ENCODE results near the gene RNF123.
"Not testable (repeated sequence)": the region's sequence is repeated elsewhere in the genome, so short reads cannot be mapped to it uniquely, and the experiment has no call there.

RNF123 gene

GRCh38 chr3:49675912-49676311 is 13.4 kb upstream of the RNF123 start:
- no peak for DNase-seq (ENCODE audit: extremely low read depth in 1 of 2, low read depth in 1 of 2)

- no peak for DNase-seq (ENCODE audit: extremely low read depth in 1 of 2, low read depth in 1 of 2)
Observed at GRCh38 chr3:49680493-49681231, 8.7 kb upstream of the RNF123 start.

GRCh38 chr3:49681232-49681522 is 8.2 kb upstream of the RNF123 start:
- DNase-seq (ENCODE audit: extremely low read depth in 1 of 2, low read depth in 1 of 2), result no peak

DNA sequence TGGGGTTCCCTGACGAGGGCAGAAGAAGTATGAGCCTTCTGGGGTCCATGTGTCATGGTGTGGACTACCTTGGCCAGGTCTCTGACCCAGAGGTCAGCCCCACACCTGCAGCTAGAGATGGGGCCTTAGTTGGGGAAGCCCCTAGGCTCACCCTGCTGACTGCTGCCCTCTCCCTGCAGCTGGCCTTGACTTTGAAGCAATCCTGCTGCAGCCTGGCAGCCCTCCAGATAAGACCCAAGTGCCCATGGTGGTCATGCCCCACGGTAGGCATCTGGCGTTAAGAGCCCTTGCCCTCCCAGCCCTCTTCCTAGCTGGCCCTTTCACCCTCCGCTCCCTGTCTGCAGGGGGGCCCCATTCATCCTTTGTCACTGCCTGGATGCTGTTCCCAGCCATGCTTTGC is 7.8 kb upstream of the RNF123 start:
- no peak for DNase-seq (ENCODE audit: extremely low read depth in 1 of 2, low read depth in 1 of 2)

DNA sequence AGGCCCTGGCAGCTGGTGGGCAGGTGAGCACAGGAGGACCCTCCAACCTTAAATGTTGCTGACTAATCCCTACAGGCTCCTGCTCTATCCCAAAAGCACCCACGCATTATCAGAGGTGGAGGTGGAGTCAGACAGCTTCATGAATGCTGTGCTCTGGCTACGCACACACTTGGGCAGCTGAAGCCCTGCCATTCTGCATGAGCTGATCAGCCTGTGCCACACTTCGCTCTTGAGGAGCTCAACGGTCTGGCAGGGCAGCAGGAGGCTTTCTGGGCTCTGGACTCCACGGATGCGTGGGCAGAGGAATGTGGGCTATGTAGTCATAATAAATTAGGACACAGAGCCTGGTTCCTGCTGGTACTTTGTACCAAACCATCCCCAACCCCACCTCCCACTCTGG is 6.2 kb upstream of the RNF123 start:
- DNase-seq (ENCODE audit: extremely low read depth in 1 of 2, low read depth in 1 of 2), result no peak

- DNase-seq (ENCODE audit: extremely low read depth in 1 of 2, low read depth in 1 of 2), result not testable (repeated sequence)
Observed at GRCh38 chr3:49684453-49684852, 4.9 kb upstream of the RNF123 start.

- DNase-seq (ENCODE audit: extremely low read depth in 1 of 2, low read depth in 1 of 2), result not testable (repeated sequence)
Observed at GRCh38 chr3:49685103-49685502, 4.3 kb upstream of the RNF123 start.

DNA sequence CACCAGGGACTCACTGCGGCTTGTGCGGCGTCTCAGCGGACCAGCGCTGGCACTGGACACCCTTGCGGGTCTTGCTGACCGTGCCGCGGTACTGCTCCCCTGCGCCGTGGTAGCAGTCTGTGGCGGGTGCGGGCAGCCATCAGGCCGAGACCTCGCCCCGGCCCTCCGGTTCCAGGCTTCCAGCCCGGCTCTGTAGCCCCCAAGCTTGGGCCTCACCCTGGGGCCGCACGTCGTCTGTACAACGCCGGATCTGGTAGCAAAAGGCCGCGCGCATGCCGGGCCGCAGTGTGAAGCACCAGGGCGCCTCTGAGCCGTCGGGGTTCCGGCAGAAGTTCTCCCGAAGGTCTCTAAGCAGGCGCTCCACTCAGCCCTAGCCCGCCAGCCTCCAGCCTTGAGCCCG is 3.5 kb upstream of the RNF123 start:
- not testable (repeated sequence) for DNase-seq (ENCODE audit: extremely low read depth in 1 of 2, low read depth in 1 of 2)

DNA sequence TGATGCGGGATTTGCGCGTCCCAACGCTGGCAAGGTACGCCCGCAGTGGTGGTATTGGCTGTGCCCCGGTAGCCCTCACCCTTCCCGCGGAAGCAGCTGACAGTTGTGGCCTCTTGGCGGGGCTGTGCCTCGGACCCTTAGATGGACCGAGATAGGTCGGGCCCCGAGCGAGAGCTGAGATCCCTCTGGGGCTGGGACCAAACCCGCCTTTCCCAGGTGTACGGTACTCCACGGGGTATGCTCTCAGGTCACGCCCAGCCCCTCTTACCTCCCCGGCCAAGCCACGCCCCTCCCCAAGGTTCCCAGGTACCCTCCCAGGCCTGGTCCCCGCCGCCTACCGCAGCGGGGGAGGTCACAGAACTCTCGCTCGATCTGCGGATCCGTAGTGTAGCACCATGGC is 3.0 kb upstream of the RNF123 start:
- not testable (repeated sequence) for DNase-seq (ENCODE audit: extremely low read depth in 1 of 2, low read depth in 1 of 2)

DNA sequence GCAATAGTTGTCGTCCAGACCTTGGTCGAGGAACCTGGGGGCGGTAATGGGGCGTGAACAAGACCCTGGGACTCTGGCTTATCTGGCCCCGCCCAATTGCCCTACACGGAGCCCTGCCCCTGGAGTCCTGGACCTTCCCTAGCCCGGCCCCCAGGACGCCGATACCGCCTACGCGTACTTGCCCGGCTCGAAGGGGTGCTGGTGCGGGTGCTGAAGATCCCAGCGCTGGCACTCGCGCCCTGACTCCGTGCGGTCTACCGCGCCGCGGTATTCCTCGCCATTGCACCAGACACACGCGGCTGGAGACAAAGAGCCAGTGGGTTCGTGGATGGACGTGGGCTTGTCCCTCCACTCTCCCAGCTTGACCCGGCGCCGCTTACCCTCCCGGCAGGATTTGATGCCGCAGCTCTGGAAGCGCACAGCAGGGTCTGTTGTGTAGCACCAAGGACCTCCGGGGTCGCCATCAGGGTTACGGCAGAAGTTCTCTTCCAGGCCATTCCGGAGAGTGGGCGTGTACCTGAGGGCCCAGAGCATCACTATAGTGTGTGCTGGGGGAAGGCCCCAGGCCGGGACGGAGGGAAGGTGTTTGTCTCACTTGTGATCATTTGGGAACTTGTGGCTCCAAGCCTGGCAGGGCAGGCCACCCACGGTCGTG is 2.5 kb upstream of the RNF123 start:
- DNase-seq (ENCODE audit: extremely low read depth in 1 of 2, low read depth in 1 of 2), result not testable (repeated sequence)

DNA sequence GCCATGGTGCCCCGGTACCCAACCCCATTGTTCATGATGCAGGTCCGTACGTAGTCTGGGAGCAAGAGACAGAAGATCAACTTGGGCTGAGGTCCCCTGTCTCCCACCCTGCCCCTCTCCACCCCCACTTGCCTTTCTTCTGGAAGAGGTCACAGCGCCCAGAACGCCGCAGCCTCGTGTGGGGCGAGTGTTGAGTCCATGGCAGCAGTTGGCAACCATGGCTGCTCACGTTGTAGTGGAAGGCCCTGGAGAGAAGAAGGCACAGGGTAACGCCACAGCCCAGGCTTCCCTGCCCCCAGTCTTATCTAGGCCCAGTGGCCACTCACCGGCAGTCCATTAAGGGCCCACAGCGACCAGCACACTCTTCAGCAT is 1.9 kb upstream of the RNF123 start:
- DNase-seq (ENCODE audit: extremely low read depth in 1 of 2, low read depth in 1 of 2), result not testable (repeated sequence)

- DNase-seq (ENCODE audit: extremely low read depth in 1 of 2, low read depth in 1 of 2), result not testable (repeated sequence)
Observed at GRCh38 chr3:49688338-49689045, 865 bp upstream of the RNF123 start.

GRCh38 chr3:49689908-49690624 is 709 bp downstream of the RNF123 start:
- DNase-seq (ENCODE audit: extremely low read depth in 1 of 2, low read depth in 1 of 2), result not testable (repeated sequence)

GRCh38 chr3:49690856-49691255 is 1.5 kb downstream of the RNF123 start:
- DNase-seq (ENCODE audit: extremely low read depth in 1 of 2, low read depth in 1 of 2), result not testable (repeated sequence)

DNA sequence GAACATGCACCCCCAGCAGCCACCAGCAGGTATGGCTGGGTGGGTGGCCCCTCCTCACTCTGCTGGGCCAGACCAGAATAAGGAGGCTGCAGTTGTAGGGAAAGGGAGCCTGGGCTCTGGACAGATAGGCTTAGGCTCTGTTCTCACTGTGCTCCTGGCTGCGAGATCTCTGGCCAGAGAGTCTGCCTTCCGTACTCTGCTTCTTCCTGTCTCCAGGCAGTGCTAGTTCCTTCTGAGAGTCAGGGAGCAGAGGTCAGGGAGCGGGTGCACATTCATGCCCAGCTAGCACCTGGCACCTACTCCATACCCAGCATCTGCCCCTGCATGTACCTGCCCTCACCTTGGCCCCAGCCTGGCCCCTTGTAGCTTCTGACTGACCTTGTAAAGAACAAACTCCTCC is 2.1 kb downstream of the RNF123 start:
- DNase-seq (ENCODE audit: extremely low read depth in 1 of 2, low read depth in 1 of 2), result not testable (repeated sequence)

DNA sequence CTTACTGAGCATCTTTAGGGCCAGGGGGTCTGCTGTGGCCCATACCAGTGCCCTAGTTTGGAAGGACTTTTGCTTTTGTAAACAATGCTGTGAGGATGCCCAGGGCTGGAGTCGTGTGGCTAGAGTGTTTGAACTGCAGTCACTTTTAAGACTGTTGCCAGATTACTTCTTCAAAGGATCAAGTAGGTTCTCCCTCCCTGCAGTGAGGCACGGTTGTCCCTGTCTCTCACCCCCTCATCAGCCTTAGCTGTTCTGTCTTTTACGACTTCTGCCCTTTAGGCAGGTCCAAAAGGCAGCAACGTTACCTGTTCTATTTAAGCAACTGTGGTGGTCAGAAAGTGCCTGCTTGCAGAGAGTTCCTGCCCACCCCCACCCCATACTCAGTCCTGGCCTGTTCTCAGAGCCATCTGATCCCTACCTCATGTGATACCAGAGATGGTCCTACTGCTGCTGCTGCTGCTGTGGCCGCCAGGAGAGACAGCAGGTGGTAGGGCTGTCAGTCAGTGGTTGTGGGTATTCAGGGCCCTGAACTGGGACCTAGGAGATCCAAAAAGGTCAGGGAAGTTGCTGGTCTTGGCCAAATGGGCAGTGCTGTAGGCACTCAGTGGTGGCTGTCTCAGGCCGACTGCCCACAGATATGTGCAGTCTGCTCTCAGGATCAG is 5.2 kb downstream of the RNF123 start:
- DNase-seq (ENCODE audit: extremely low read depth in 1 of 2, low read depth in 1 of 2), result not testable (repeated sequence)

- DNase-seq (ENCODE audit: extremely low read depth in 1 of 2, low read depth in 1 of 2), result not testable (repeated sequence)
Observed at GRCh38 chr3:49695350-49696015, 6.1 kb downstream of the RNF123 start.

GRCh38 chr3:49699281-49699979 is 10.1 kb downstream of the RNF123 start:
- DNase-seq (ENCODE audit: extremely low read depth in 1 of 2, low read depth in 1 of 2), result no peak

DNA sequence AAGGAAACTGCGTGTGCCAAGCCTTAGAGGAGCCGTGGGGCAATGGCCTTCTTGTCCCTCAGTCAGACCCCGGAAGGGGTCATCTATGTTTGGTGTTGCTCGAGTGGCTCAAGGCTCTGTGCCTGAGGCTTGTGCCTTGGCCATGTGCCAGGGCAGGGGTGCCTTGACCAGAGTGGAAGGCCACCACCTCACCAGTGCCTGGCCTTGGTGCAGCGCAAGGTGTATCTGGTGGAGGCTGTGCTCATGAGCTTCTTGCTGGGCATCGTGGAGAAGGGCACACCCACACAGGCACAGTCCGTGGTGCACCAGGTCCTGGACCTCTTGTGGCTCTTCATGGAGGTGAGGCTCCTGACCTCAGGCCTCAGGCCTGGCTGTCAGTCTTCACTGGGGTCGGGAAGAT is 10.7 kb downstream of the RNF123 start:
- no peak for DNase-seq (ENCODE audit: extremely low read depth in 1 of 2, low read depth in 1 of 2)

Data from activated CD8-positive, alpha-beta memory T cell treated with anti-CD3 and anti-CD28 coated beads for 1 hour (primary cell).